ENCODE results near the gene CADM2. TPM values are rescaled to one million over a fixed set of nuclear protein-coding genes. Genes with fewer than 3 reads are reported as not detected.

CADM2 gene
- total RNA-seq, 1 experiment from 2014 or later: not detected

DNA sequence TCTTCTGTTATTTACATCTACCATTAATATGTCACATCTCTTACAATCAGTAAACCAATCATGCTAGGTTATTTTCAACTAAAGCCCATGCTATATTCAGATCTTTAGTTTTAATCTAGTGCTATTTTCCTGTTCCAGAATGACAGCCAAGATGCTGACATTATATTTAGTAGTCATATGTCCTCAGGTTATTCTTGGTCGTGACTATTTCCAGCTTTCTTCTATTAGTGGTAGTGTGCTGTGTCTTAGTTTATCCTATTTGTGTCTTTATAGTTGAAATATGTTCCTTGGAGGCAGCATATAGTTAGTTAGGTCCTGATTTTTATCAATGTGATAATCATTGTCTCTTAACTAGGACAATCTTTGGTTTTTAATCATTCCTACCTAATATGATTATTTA, 566.5 kb downstream of the CADM2 start:
- POLR2A ChIA-PET: no interaction called here
- TF ChIP-seq ZFX (IDR thresholded peaks at IDR 0.05) (no peak), ZNF274 (IDR thresholded peaks at IDR 0.05; ENCODE audit: low read depth, low read length) (no peak), POLR2A (IDR thresholded peaks at IDR 0.05; ENCODE audit: borderline replicate concordance, extremely low read depth, insufficient read depth, insufficient read length) (no peak), REST (IDR thresholded peaks at IDR 0.05; ENCODE audit: low read depth) (no peak), MAX (IDR thresholded peaks at IDR 0.05) (no peak), EGR1 (IDR thresholded peaks at IDR 0.05; ENCODE audit: low read depth) (no peak), EZH2 (IDR thresholded peaks at IDR 0.05) (no peak), YY1 (IDR thresholded peaks at IDR 0.05; ENCODE audit: extremely low read depth, insufficient replicate concordance, low read depth, low read length) (no peak), SIN3A (IDR thresholded peaks at IDR 0.05; ENCODE audit: low read depth) (no peak), RAD21 (IDR thresholded peaks at IDR 0.05; ENCODE audit: low read depth) (no peak), CBX3 (IDR thresholded peaks at IDR 0.05; ENCODE audit: low read depth) (no peak), FOSL1 (IDR thresholded peaks at IDR 0.05; ENCODE audit: low read depth) (no peak), POLR2AphosphoS5 (IDR thresholded peaks at IDR 0.05; ENCODE audit: low read depth, low read length) (no peak), TCF7L2 (IDR thresholded peaks at IDR 0.05; ENCODE audit: borderline replicate concordance, extremely low read depth, insufficient read depth, insufficient read length) (no peak), SP1 (IDR thresholded peaks at IDR 0.05; ENCODE audit: low read depth) (no peak)
- TF ChIP-seq, protein P1, sequence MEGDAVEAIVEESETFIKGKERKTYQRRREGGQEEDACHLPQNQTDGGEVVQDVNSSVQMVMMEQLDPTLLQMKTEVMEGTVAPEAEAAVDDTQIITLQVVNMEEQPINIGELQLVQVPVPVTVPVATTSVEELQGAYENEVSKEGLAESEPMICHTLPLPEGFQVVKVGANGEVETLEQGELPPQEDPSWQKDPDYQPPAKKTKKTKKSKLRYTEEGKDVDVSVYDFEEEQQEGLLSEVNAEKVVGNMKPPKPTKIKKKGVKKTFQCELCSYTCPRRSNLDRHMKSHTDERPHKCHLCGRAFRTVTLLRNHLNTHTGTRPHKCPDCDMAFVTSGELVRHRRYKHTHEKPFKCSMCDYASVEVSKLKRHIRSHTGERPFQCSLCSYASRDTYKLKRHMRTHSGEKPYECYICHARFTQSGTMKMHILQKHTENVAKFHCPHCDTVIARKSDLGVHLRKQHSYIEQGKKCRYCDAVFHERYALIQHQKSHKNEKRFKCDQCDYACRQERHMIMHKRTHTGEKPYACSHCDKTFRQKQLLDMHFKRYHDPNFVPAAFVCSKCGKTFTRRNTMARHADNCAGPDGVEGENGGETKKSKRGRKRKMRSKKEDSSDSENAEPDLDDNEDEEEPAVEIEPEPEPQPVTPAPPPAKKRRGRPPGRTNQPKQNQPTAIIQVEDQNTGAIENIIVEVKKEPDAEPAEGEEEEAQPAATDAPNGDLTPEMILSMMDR (IDR thresholded peaks at IDR 0.05 in 2 of 3, conservative IDR thresholded peaks at IDR 0.05 in 1 of 3; ENCODE audit: borderline replicate concordance in 1 of 3, insufficient read depth in 1 of 3, low read depth in 2 of 3, low read length in 2 of 3): no peak
- TF ChIP-seq, protein P2, sequence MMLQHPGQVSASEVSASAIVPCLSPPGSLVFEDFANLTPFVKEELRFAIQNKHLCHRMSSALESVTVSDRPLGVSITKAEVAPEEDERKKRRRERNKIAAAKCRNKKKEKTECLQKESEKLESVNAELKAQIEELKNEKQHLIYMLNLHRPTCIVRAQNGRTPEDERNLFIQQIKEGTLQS (IDR thresholded peaks at IDR 0.05): no peak
- RAD21 ChIA-PET (ENCODE audit: low non-redundant PET in 1 of 2, low total read pairs in 2 of 2, uncharacterized antibody in 2 of 2, unreplicated experiment in 2 of 2): no interaction called here
- Histone ChIP-seq H3K9me3 (ENCODE audit: control insufficient read depth in 1 of 2, insufficient read depth in 1 of 2, low read depth in 1 of 2, low read length in 2 of 2) (peaks cover 0 to 21% of the 10 kb centered on the region in 2 experiments; a peak in 2 of 4 replicates), H3K27ac (ENCODE audit: low read depth, low read length) (no peak overlapping the region), H3K4me3 (replicated peaks in 1 of 2; ENCODE audit: low read depth in 1 of 2, low read length in 2 of 2) (no peak overlapping the region), H2AFZ (ENCODE audit: low read depth, low read length, poor library complexity, severe bottlenecking) (no peak overlapping the region), H3K9me2 (ENCODE audit: insufficient read depth) (no peaks in the 10 kb centered on the region), H4K20me1 (ENCODE audit: insufficient read depth) (no peaks in the 10 kb centered on the region), H3K9ac (ENCODE audit: low read length) (no peak overlapping the region), H3K36me3 (ENCODE audit: control insufficient read depth in 1 of 2, insufficient read depth in 2 of 2, low read length in 2 of 2) (no peaks in the 10 kb centered on the region), H3K27me3 (ENCODE audit: insufficient read depth, low read length) (no peaks in the 10 kb centered on the region), H3K79me2 (ENCODE audit: insufficient read depth, low read length) (no peaks in the 10 kb centered on the region), H3K4me2 (ENCODE audit: low read length) (no peak overlapping the region), H3K4me1 (ENCODE audit: control insufficient read depth in 1 of 2, insufficient read depth in 2 of 2, low read length in 2 of 2) (no peaks in the 10 kb centered on the region)
- DNase-seq (ENCODE audit: low read depth, low spot score) (no peak), ATAC-seq (no peak)
- BruUV-seq (replicated peaks): no TSS peak
- CTCF ChIA-PET: no interaction called here
- intact Hi-C loops (cut with micrococcal nuclease): no loop called here
